HG02763 (cell line): ENCODE data around the gene GATA6.
"Not testable (repeated sequence)": the region's sequence is repeated elsewhere in the genome, so short reads cannot be mapped to it uniquely, and the experiment has no call there.

Experiments used
- ATAC-seq: cut with Tn5 transposase; IDR thresholded peaks from one replicate; pipeline ENCODE4 v1.9.1; 2021; ENCODE audit warnings: mild to moderate bottlenecking, moderate library complexity; ENCODE audit not compliant: unreplicated experiment

GATA6 gene

GRCh38 chr18:22203536-22204213 is 34.3 kb downstream of the GATA6 start:
- ATAC-seq: no peak

GRCh38 chr18:22204214-22204536 is 34.8 kb downstream of the GATA6 start:
- ATAC-seq: no peak

GRCh38 chr18:22204996-22205395 is 35.6 kb downstream of the GATA6 start:
- no peak for ATAC-seq

GRCh38 chr18:22207021-22207758 is 37.8 kb downstream of the GATA6 start:
- ATAC-seq: no peak

GRCh38 chr18:22210311-22210754 is 40.9 kb downstream of the GATA6 start:
- no peak for ATAC-seq

- no peak for ATAC-seq
These were observed 42.3 kb downstream of the GATA6 start for GRCh38 chr18:22211657-22212056.

GRCh38 chr18:22213333-22213973 is 44.1 kb downstream of the GATA6 start:
- ATAC-seq: no peak

- no peak for ATAC-seq
These were observed 45.5 kb downstream of the GATA6 start for GRCh38 chr18:22214731-22215528.

- no peak for ATAC-seq
These were observed 49.4 kb downstream of the GATA6 start for GRCh38 chr18:22218835-22219234.

GRCh38 chr18:22219568-22220355 is 50.4 kb downstream of the GATA6 start:
- no peak for ATAC-seq

- not testable (repeated sequence) for ATAC-seq
These were observed 51.2 kb downstream of the GATA6 start for GRCh38 chr18:22220585-22220984.

- ATAC-seq: no peak
These were observed 52.0 kb downstream of the GATA6 start for GRCh38 chr18:22221350-22221749.

GRCh38 chr18:22223254-22223964 is 54.0 kb downstream of the GATA6 start:
- no peak for ATAC-seq

- no peak for ATAC-seq
These were observed 54.6 kb downstream of the GATA6 start for GRCh38 chr18:22223965-22224322.

GRCh38 chr18:22224339-22224738 is 55.0 kb downstream of the GATA6 start:
- no peak for ATAC-seq

- ATAC-seq: no peak
These were observed 57.4 kb downstream of the GATA6 start for GRCh38 chr18:22226801-22227200.

GRCh38 chr18:22228976-22229375 is 59.6 kb downstream of the GATA6 start:
- ATAC-seq: no peak

GRCh38 chr18:22229456-22230124 is 60.2 kb downstream of the GATA6 start:
- no peak for ATAC-seq

- no peak for ATAC-seq
These were observed 61.1 kb downstream of the GATA6 start for GRCh38 chr18:22230471-22230945.
